Raji (cell line): ENCODE results near the gene AGXT.

Experiments used
- POLR2A ChIP-seq: IDR thresholded peaks from 2 replicates; pipeline ENCODE4 v1.6.1; 2011; ENCODE audit warnings: low read depth, low read length, control low read depth; ENCODE audit not compliant: insufficient read depth

AGXT gene

DNA sequence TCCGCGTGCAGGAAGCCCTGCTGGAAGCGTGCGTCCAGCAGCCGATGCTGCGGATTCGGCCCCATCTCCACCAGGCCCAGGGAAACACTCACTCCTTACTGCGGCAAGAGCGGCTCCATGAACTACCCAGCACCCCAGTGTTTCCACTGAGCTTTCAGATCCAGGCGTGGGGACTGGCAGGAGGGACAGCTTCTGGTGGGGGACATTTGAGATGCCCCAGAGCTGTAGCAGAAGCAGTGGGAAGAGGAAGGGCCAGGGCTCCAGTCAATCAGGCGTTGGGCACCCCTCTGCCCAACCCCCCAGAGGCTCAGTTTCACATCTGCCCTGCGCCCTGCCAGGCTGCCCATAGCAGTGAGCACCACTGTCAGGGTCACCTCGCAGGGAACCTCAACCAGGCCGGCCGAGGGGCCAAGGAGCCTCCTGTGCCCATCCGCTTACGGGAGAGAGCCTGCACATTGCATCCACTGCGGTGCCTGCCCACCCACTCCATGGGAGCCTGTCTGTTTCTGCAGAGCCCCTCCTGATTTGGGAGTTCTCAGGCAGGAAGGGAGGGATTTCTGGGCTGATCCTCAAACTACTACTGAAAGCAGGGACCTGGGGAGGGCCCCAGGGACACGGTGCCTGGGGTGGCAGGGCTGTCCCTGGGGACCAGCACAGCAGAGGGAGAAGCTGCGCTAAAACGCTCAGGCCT lies 4.6 kb downstream of the AGXT start:
- no peak for TF ChIP-seq POLR2A

DNA sequence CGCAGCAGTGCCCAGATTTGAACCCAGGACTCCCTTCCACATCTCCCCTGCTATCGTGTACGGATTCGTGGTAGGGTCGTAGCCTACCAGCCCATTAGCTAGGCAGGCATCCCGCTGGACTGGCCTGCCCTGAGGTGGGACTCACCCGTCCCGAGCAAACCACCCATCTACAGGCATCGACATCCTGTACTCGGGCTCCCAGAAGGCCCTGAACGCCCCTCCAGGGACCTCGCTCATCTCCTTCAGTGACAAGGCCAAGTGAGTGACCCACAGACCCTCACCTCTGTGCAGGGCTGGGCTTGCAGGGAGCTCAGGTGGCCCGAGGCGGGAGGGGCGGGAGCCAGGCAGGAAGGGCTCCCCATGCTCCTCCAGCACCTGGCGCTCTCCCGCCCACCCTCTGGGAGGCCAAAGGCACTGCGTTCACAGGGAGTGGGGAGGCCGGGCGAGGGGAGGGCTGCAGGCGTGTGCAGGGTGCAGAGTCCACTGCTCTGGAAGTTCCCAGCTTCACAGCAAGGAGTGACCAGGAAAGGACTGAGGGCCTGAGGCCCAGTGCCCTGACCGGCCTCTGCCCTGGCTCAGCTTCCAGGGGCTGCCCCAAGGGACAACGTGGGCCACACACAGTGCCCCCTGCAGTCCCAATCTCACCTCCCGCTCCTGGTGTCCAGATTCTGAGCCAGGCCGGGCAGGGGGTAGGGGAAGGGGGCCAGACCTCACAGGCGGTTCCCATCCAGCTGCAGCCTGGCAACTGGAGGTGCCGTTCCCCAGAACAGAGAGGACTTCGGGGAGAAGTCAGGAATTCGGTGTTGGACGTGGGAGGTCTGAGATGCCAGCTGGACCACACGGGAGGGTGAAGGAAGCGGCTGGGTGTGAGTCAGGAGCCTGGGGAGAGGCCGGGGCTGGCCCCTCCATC lies 5.4 kb downstream of the AGXT start:
- TF ChIP-seq POLR2A, result no peak

DNA sequence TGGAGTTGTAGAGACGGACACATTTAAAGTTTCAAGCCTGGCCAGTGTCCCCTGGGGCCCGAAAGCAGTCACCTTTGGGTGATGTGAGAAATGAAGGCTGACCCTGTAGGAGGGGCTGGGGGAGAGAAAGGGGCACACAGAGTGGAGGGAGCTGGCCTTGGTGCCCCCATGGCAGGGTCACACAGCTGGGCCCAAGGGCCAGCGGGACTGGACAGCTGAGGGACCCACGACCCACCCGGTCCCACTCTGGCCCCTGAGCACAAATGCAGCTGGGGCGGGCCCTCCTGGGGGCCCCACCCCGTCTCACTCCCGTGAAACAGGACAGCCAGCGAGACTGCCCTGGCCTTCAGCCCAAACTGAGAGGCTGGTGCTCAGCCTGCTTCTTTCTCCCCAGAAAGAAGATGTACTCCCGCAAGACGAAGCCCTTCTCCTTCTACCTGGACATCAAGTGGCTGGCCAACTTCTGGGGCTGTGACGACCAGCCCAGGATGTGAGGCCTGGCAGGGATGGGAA lies 6.1 kb downstream of the AGXT start:
- no peak for TF ChIP-seq POLR2A

DNA sequence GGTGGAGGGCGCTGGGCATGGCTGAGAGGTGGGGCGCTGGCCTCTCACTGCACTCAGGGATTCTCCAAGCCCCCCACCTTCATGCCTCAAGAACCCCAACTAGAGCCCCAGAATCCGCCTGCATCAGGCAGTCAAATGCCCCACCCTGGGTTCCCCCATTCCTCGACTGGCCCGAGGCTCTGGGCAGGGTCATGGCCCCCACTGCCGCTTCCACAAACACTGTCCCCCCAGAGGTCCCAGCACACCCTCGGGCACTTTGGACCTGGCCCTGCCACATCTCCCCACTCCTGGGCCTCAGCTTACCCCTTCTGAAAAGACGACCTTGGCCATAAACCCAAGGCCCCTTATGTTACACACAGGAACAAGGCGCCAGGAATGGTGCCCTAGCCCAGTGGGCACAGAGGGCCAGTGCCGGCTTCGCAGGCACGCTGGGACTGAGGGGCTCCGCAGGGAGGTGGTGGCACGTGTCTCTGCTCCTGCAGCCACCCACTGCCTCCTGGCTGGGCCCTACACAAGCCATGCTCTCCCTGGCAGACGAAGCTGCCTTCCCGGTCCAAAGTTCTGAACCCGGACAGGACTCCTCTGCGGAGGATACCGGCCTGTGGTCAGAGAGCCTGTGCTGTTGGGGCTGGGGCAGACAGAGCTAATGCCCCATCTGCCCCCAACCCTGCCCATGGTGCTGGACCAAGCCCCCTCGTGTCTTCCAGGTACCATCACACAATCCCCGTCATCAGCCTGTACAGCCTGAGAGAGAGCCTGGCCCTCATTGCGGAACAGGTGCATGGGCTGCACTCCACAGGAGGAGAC lies 6.8 kb downstream of the AGXT start:
- TF ChIP-seq POLR2A, result no peak

DNA sequence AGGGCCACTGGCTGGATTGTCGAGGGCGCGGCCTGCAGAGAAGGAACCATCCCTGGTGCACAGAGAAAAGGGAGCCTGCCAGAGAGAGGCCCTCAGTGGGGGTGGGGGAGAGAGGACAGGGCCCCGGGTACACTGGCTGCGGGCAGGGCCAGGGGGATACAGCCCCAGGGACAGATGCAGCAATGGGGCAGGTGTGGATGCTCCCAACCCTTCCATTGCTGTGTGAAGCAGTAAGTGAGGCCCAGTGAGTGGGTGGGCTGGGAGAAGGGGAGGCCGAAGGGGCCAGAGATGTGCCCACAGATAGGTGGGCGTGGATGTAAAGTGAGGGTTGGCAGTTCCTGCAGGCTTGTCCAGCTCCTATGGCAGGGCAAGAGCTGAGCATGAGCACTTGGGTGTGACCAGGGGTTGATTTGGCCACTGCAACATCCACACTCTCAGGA lies 7.4 kb downstream of the AGXT start:
- no peak for TF ChIP-seq POLR2A

DNA sequence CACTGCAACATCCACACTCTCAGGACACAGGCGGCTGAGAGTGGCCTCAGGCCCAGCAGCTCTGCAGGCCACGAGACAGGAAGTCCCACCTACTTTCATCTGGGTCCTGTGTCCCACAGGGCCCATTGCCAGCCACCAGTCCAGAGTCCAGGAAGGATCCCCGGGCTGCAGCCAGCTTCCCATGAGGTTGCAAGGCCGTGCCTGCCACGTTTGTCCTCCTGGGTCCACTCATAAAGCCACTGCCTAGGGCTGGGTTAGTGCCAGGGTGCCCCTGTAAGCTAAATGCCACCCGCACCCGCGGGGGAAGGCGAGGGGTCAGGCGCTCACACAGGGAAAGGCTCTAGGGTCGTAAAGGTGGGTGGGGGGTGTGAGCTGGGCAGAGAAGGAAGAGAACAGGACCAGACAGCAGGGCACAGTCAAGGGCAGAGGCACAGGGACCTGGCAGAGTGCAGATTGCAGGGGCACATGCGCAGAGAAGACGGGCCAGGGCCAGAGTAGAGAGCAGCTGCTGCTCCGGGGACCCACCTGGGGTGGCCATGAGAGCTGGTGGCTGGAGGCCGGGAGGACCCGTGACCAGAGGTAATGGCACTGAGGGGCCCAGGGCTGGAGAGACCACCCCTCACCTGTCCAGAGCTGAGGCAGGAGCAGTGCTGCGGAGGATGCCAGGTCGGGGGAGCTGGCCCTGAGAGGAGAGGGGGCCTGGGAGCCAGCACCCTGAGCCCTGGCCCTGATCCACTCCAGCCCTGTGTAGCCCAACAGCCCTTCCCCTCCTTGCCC lies 8.0 kb downstream of the AGXT start:
- TF ChIP-seq POLR2A, result no peak

DNA sequence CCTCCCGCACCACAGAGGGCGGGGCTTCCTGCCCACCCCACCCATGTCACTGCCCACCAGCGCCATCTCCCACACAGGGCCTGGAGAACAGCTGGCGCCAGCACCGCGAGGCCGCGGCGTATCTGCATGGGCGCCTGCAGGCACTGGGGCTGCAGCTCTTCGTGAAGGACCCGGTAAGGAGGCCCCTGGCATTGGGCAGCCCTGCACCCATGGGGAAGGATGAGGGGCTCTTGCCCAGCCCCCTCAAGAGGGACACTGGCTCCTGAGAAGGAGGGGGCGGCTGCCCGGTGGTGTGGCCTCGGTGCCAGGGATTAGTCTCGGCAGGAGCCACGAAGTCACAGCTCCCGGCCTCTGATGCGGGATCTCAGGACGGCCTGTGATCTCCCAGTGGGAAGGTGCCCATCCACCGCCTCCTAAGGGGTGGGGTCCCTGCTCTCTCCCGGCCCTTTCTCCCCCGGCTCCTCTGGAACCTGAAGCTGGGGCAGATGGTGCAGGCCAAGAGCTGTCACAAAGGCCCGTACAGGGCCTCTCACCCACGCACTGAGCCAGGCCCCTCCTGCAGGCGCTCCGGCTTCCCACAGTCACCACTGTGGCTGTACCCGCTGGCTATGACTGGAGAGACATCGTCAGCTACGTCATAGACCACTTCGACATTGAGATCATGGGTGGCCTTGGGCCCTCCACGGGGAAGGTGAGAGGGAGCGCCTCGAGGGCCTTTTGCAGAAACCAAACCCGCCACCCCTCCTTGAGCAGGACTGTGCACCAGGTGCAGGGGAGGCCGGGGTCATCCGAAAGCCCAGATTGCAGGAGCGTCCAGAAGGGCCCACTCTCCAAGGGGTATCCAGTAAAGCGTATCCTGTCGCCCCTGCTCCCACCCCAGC lies 9.1 kb downstream of the AGXT start:
- no peak for TF ChIP-seq POLR2A

DNA sequence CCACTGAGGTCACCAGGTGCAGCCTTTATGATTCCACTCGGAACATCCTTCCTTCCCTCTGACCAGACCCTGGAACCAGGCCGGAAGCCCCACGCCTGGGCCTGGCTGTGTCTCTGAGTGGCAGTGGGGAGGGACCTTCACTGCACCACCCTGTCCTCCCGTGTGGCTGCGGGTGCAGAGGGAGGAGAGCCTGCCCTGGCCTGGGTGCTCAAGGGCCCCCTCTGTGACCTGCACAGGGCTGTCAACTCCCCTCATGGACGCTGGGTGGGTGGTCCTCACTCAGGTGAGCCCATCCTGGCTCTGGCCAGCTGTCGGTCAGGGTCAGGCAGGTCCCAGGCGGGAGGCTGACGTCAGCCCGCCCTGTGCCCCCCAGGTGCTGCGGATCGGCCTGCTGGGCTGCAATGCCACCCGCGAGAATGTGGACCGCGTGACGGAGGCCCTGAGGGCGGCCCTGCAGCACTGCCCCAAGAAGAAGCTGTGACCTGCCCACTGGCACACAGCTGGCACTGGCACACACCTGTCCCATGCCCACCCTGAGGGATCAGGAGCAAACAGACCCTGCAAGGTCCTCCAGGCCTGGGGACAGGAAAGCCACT lies 9.8 kb downstream of the AGXT start:
- no peak for TF ChIP-seq POLR2A

DNA sequence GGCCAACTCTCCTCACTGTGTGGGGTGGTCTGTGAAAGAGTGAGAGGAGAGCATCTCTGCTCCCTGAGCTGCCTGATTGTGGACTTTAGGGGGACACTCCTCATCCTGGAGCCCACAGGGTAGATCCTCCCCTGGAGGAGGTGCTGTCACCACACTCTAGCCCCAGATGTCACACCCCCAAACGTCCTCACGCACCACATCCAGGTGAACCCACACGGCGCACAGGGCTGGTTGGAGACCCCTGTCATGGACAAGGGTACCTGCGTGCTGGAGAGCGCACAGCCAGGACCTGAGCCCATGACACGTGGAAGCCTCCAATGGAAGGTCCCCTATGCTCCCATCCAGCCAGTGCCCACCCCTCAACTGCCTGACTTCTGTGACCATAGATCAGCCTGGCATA lies 10.5 kb downstream of the AGXT start:
- no peak for TF ChIP-seq POLR2A

DNA sequence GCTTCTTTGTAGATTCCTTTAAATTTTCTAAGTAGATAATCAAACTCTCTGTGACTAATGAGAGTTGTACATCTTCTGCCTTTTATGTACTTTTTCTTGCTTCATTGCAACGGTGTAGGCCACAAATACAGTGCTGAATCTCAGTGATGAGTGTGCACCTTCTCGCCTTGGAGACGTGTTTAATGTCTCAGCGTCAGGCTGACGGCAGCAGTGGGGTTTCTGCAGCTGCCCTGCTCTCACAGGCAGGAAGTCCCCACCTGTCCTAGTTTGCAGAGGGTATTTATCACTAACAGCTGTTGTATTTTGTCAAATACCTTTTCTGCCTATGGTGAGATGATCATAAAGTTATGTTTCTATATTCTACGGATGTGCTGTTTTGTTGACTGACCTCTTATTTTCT lies 13.3 kb downstream of the AGXT start:
- no peak for TF ChIP-seq POLR2A

DNA sequence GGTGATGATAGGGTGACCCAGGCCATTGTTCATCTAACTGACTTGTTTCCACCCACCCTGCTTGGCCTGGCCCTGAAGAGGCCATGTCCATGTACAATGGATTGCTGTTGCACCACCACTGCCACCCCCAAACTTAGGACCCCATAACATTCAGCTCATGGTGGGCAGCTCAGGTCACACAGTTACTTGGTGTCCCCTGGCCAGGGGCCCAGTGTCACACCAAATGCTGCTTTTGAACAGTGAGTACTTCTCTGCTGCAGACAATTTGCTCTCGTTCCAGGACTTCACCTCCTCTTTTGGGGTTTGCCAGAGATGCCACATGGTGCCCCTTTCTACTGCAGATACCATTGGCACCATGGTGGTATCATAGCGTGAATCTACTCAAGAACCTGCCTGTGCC lies 15.6 kb downstream of the AGXT start:
- no peak for TF ChIP-seq POLR2A

DNA sequence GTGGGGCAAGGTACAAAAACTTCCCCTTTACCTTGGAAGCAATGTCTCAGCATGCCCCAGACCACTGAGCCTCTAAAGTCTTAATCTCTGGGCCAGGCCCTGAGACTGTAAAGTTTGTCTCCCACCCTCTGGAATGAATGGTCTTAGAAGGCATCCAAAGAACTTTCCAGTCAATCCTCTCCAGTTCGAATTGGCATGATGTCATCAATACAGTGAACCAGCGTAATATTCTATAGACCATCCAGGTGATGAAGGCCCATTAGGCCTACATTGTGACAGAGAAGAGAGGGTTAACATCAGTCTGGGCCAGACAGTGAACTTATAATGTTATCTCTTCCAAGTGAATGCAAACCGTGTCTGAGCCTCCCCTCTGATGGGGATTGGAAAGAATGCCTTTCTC lies 16.1 kb downstream of the AGXT start:
- no peak for TF ChIP-seq POLR2A

DNA sequence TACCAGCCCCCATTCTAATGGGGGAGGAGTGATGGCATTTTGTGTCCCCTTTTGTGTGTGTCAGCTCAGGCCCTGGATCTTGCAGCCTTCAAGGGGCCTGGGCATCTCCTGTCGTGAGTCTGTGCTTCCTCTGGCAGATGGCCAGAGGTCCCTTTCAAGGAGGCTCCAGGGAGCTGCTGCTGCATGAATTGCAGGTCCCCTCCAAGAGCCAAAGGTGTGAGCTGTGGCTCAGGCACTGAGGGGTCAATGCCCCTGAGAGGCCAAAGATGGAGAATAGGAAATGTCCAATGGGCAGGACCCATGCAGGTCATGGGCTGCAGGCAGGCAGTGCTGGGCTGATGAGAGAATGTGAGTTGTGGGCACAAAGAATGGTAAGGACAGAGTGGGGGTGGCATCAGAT lies 16.9 kb downstream of the AGXT start:
- TF ChIP-seq POLR2A, result no peak

DNA sequence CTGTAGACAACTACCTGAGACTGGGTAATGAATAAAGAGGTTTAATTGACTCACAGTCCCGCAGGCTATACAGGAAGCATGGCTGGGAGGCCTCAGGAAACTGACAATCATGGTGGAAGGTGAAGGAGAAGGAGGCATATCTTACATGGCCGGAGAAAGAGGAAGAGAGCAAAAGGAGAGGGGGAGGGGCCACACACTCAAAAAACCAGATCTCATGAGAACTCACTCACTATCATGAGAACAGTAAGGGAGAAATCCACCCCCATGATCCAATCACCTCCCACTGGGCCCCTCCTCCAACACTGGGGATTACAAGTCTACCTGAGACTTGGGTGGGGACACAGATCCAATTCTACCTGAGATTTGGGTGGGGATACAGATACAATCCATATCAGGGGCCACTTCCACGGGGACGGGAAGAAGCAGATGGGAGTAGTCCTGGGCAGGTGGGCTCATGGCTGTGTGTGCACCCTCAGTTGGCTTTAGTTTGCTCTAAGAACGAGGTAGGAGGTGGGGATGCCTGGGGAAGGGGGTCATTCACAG lies 17.5 kb downstream of the AGXT start:
- TF ChIP-seq POLR2A, result no peak
